Measurements from ENCODE around the gene MAS1L.

MAS1L gene, protein sequence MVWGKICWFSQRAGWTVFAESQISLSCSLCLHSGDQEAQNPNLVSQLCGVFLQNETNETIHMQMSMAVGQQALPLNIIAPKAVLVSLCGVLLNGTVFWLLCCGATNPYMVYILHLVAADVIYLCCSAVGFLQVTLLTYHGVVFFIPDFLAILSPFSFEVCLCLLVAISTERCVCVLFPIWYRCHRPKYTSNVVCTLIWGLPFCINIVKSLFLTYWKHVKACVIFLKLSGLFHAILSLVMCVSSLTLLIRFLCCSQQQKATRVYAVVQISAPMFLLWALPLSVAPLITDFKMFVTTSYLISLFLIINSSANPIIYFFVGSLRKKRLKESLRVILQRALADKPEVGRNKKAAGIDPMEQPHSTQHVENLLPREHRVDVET

DNA sequence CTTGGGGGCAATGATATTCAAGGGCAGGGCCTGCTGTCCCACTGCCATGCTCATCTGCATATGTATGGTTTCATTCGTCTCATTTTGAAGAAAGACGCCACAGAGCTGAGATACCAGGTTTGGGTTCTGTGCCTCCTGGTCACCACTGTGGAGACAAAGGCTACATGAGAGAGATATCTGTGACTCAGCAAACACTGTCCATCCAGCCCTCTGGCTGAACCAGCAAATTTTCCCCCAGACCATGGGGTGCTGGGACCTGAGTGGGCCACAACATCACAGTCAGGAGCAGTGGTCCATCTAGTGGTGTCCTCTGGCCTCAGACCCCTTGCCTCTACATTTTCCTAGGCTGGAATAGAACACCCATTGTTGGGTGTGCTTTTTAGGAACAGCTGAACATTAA is at the start of gene MAS1L:
TSS of gene MAS1L (minus strand) at position 297 of the 400 bp plus-strand sequence. CDS start at position 243, 54 bp downstream.
- no peak for TF ChIP-seq GATA2 (IDR thresholded peaks at IDR 0.05; ENCODE audit: low read depth, low read length)
- no peak for TF ChIP-seq GATA3 (IDR thresholded peaks at IDR 0.05; ENCODE audit: low read depth, low read length)

DNA sequence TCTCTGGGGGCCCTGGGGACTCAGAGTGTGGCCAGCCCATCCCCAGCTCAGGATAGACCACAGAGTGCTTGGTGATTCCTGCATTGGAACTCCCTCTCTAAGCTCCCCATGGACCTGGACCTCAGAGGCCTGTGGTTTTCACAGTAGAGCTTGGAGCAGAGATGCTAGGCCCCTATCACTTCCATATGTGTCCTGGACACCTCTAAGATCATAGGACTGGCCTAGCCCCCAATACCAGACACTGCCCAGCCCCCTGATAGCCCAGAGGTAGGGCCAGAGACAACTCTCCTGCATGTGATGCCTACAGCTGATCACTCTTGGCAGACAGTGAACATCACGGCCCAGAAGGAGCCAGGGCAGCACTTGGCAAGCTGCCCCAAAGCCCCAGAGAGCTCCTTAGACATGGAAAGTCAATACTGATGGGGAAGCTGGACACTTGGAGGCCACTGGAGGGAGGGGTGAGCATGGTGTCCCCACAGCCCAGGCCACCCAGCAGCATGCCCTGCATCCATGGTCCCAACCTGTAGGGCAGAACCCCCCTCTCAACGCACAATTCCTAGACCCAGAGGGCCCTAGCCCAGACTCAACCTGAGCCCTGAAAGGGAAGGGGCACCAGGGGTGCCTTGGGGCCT is 44.7 kb upstream of the MAS1L start:
- TF ChIP-seq GATA2 (IDR thresholded peaks at IDR 0.05; ENCODE audit: low read depth, low read length): no peak
- TF ChIP-seq GATA3 (IDR thresholded peaks at IDR 0.05; ENCODE audit: low read depth, low read length): no peak

DNA sequence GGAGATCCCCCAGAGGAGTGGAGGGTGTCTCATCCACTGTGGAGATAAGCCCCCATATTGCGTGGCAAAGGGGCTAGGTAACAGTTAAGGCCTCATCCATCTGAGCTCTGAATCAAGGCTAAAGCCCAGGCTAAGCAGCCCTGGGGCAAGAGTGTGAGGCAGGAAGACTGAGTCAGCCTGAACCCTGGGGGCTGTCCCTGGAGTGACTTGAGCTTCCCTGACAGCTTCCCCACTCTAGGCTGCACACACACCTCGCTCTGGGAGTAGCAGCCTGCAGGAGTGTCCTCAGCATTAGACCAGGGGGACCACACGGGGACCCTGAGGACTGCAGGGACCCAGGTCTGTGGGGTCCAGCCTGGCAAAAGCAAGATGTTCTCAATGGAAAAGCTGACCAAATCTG is 43.9 kb upstream of the MAS1L start:
- TF ChIP-seq GATA2 (IDR thresholded peaks at IDR 0.05; ENCODE audit: low read depth, low read length) (no peak), GATA3 (IDR thresholded peaks at IDR 0.05; ENCODE audit: low read depth, low read length) (no peak)

DNA sequence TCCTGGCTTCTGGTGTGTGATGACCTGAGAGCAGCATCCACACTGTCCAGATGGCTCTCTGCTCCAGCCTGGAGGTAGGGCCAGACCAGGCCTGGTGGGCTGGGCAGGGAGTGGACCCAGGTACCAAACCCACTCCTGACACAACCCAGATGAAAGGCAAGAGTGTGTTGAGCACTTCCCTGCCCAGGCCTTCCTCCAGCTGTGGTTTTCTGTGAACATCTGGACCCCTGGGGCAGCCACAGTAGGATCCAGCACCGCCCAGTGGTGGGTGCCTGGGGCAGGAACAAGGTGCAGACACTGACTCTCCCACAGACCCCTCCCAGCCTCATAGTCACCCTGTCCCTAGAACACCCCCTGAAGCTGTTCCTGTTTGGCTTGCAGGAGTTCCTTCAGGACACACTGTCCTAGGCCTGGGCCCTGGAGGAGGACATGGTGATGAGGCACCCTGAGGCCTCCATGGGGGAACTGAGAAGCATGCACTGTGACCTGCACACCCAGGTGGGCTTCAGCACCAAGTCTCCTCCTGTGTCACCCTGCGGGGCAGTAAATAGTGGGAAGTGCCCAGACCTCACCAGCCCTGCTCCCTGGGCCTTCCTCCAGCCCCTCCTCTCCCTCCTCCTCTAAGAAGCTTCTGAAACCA is 43.0 kb upstream of the MAS1L start:
- TF ChIP-seq GATA3 (IDR thresholded peaks at IDR 0.05; ENCODE audit: low read depth, low read length) (no peak), GATA2 (IDR thresholded peaks at IDR 0.05; ENCODE audit: low read depth, low read length) (no peak)

DNA sequence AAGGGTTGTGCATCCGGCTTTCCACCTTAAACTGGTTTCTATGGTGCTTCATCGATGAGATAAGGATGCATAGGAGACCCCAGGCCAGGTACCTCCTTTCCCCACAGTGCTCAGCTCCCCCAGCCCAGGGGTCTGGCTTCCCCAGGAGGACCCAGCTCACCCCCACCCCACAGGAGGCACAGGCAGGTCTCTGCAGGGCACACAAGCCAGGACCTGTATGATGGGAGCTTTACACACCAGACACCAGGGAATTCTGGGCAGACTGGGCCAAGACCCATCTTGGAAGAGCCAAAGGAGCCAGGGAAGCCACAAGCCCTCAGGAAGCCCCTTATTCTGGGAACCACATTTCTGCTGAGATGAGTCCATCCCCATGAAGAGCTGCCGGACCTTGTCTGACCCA is 42.2 kb upstream of the MAS1L start:
- TF ChIP-seq GATA2 (IDR thresholded peaks at IDR 0.05; ENCODE audit: low read depth, low read length): no peak
- no peak for TF ChIP-seq GATA3 (IDR thresholded peaks at IDR 0.05; ENCODE audit: low read depth, low read length)

DNA sequence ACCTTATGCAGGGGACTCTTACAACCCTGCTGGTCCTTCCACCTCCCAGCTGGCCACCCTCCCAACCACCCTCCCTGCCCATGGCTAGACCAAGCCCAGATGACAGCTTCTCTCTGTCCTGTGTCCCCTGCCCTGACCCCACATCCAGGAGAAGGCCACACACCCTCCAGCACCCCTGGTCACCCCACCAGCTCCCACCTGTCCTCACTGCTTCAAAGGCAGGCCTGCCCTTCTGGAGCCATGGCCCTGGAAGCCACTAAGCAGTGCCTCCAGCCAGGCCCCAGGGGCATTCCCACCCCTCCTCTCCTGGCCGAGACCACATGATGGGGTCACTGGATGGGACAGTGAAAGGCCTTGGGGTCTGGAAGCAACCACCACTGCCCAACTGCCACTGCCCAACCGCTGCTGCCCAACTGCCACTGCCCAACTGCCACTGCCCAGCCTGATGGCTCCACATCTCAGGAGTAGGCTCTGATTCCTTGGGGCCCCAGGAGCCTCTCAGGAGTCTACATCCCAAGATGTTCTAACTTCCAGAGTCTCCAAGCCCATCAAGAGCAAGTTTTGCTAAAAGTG is 41.3 kb upstream of the MAS1L start:
- no peak for TF ChIP-seq GATA2 (IDR thresholded peaks at IDR 0.05; ENCODE audit: low read depth, low read length)

DNA sequence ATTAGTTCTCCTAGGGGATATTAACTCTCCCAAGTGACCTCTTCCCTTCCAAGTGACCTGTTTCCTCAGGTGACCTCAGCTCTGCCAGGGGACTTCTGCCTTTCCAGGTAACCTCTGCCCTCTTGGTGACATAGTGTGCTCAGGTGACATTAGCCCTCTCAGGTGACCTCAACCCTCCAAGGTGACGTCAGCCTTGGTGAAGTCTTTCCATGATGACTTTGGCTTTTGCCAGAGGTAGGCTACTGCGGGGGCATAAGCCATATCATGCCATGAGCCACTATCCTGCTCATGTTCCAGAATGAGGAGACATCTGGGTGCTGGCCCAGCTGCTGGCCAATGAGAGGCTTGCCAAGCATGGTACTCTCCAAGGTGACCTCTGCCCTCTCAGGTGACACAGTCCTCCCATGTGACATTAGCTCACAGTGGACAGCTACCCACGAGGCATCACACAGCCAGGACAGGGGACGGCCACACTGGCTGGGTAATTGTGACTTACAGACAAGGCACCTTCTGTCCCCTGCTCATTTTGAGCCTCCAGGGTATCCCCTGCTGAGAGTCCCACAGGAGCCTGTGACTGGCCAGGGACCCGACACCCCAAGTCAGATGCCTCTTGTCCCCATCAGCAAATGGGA is 40.7 kb upstream of the MAS1L start:
- TF ChIP-seq GATA3 (IDR thresholded peaks at IDR 0.05; ENCODE audit: low read depth, low read length) (no peak), GATA2 (IDR thresholded peaks at IDR 0.05; ENCODE audit: low read depth, low read length) (no peak)

DNA sequence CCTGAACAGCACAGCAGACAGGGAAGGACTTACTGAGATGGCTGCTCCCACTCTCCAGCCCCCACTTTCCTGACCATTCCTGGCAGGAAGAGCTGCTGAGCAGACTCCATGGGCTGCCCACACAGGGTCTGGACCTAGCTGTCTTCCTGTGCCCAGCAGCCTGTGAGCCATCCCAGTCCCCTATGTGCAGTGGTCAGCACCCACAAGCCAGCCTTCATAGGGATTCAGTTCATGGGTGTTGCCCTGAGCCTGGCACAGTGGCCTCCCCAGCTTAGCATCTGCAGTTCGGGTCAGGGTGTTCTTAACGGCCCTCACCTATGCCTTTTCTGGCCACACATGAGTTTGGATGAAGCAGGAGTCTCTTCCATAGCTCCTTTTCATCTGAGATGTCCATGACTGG is 39.8 kb upstream of the MAS1L start:
- no peak for TF ChIP-seq GATA2 (IDR thresholded peaks at IDR 0.05; ENCODE audit: low read depth, low read length)
- no peak for TF ChIP-seq GATA3 (IDR thresholded peaks at IDR 0.05; ENCODE audit: low read depth, low read length)

DNA sequence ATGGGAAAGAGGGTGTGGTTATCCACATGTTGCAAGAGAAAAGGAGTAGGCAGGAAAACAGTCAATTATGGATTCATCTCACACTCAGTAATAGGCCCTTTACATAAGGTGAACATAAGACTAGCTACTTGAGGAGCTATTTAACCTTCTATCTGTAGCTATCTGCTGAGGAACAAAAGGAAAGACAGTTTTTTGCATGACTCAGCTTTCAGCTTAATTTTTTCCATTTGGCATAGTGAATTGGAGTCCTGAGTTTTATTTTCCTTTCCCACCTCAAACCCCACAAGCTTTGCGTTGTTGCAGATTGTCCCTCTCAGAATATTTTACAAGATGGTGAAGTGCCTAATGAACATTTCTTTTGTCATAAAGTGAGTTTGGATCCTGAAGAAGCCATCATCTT is 39.4 kb upstream of the MAS1L start:
- TF ChIP-seq GATA2 (IDR thresholded peaks at IDR 0.05; ENCODE audit: low read depth, low read length) (no peak), GATA3 (IDR thresholded peaks at IDR 0.05; ENCODE audit: low read depth, low read length) (no peak)

DNA sequence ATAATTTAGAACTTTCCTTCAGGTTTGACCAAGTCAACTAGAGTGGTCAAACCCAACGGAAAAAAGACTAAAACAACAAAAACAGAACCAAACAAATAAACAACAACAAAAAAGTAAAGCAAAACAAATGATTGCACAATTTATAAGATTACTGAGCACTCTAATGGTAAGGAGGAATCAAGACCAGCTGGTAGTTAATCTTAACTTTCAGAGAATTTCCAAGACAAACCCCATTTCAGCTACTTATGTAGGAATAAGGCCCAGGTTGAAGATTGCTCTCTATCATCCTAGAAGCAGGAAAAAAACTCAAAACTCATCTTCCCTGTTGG is 37.5 kb upstream of the MAS1L start:
- TF ChIP-seq GATA2 (IDR thresholded peaks at IDR 0.05; ENCODE audit: low read depth, low read length) (no peak), GATA3 (IDR thresholded peaks at IDR 0.05; ENCODE audit: low read depth, low read length) (no peak)

DNA sequence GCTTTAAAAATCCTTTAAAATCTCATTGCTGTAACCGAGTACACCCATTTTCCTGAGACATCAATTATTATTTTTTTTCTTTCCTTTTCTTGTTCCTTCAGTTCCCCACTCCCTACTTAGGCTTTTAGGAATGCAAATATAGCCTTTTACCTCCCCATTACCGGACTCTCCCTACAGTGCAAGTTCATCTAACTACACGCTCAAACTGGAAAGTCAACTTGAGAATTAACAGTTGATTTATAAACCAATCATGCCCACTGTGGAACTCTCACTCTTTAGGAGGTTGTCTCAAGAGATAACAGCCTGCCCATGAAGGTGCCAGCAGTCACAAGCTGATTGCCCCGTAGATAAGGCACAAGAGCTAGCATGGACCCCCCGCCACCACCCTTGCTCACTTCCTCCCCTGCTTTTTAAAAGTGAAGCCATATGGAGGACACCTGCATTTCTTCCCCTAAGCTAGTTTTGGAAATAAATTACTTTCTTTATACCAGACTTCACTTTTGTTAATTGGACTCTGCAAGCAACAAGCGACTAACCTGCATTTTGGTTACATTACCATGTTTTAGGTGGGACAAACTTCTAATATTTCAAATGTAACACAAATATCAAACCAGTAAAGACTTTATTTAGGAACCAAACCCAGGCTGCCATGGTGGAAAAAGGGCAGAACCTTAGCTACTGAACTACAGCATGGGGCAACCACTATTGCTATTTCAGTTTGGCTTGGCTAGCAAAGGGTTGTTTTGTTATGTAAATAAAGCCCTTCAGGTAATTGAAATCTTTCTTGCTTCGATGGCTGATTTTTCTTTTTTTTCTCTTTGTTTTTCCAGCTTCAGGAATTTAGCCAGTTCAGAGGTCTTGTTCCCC is 36.9 kb upstream of the MAS1L start:
- TF ChIP-seq GATA3 (IDR thresholded peaks at IDR 0.05; ENCODE audit: low read depth, low read length) (no peak), GATA2 (IDR thresholded peaks at IDR 0.05; ENCODE audit: low read depth, low read length) (no peak)

DNA sequence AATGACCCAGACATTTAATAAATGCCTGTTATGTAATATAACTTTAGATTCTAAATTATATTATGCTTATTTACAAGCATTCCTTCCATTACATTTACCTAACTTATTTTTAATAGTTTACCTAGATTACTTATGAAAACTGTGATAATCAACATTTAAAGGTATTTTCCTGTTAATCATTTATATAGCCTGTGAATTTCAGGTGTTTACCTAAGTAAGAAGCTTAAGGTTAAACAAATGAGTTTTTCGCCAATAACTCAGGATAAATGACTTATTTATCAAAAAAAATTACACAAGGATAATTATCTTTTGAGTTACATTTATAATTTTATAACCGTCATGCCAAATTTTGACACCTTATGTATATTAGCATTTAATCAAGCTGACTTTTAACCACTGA is 36.3 kb upstream of the MAS1L start:
- TF ChIP-seq GATA3 (IDR thresholded peaks at IDR 0.05; ENCODE audit: low read depth, low read length): no peak
- no peak for TF ChIP-seq GATA2 (IDR thresholded peaks at IDR 0.05; ENCODE audit: low read depth, low read length)

DNA sequence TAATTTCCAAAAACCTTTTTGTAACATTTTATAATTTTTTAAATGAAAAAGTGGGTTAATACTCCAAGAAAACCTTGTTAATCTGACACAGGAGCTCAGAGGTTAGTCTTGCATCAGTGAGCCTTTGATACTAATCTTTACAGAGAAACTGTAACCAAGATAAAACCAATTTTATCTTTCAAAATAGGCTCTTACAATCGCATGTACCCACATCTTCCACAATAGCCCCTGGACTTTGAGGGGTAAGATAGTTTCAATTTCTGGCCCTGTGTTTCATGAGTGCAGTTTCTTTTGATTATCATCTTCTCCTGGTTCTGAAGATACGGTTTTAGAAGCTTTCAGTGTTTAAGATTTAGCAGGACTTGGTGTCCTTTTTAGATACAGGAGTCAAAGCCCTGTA is 34.5 kb upstream of the MAS1L start:
- no peak for TF ChIP-seq GATA2 (IDR thresholded peaks at IDR 0.05; ENCODE audit: low read depth, low read length)
- no peak for TF ChIP-seq GATA3 (IDR thresholded peaks at IDR 0.05; ENCODE audit: low read depth, low read length)
